ENCODE results near the gene CADM1. TPM values are rescaled to one million over a fixed set of nuclear protein-coding genes. Genes with fewer than 3 reads are reported as not detected.

CADM1 gene
- total RNA-seq, 1 donor from 2014 or later = not detected

DNA sequence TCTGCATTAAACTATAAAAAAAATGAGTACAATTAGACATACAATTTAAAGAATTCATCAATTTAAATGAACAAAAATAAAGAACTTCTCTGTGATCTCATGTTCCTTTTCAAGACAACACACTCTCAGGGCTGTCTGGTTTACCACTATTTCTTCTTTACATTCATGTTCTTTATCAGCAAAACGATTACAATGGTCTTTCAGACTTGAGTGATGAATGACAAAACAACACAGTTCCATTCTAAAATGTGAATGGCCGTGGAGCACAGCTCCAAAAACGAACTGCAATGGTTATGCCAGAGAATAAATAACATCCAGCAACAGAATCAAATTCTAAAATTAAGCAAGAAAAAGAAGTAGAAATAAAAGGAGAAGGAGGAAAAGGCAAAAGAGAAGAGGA is 113.1 kb downstream of the CADM1 start:
- no peaks in the 10 kb centered on the region for H3K4me1 Mint-ChIP-seq (ENCODE audit: low read depth)
- no peaks in the 10 kb centered on the region for H3K36me3 Mint-ChIP-seq (ENCODE audit: low read depth)
- H3K27ac Mint-ChIP-seq = no peak overlapping the region
- intact Hi-C loops (cut with micrococcal nuclease) = no loop called here
- H3K4me3 Mint-ChIP-seq = no peak overlapping the region
- DNase-seq (ENCODE audit: low spot score) = no peak
- peaks cover 4% of the 10 kb centered on the region for H3K27me3 Mint-ChIP-seq (ENCODE audit: insufficient read depth)
- no peaks in the 10 kb centered on the region for H3K9me3 Mint-ChIP-seq

DNA sequence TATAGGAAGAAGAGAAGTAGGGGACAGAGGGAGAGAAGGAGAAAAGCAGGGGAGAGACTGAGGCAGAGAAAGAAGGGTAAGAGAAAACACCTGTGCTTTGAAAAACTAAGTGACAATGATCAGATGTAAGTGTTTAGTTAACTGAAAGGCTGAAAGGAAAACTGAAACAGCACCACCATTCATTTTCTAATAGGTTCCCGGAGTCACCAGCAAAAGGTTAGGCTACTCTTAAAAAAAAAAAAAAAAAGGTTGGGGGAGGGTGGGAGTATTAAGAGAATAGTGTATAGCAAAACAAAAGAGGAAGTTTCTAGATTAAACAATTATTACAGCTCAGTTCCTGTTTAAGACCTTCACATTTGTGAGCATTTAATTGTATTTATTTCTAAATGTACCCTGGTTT is 113.8 kb downstream of the CADM1 start:
- H3K4me1 Mint-ChIP-seq (ENCODE audit: low read depth) = no peaks in the 10 kb centered on the region
- no peak overlapping the region for H3K4me3 Mint-ChIP-seq
- no peak for DNase-seq (ENCODE audit: low spot score)
- H3K27me3 Mint-ChIP-seq (ENCODE audit: insufficient read depth) = peaks cover 4% of the 10 kb centered on the region
- H3K27ac Mint-ChIP-seq = no peak overlapping the region
- intact Hi-C loops (cut with micrococcal nuclease) = no loop called here
- H3K36me3 Mint-ChIP-seq (ENCODE audit: low read depth) = no peaks in the 10 kb centered on the region
- no peaks in the 10 kb centered on the region for H3K9me3 Mint-ChIP-seq

DNA sequence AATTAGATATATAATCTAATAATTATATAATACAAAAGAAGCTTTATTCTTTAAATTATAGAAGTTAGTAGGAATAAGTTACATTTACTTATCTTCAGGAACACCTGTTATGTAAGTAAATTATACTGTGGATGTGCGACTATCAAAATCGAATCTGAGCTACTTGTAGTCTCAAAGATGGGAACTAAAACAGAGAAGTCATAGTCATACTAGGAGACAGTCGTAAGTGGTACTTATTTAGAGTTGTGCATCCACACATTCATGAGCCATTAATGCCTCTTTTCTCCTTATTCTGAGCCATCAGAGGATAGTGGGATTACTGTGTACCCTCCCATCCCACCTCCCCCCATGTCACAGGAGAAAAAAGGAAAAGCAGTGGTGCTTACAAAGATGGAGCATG is 114.4 kb downstream of the CADM1 start:
- Mint-ChIP-seq H3K9me3 (no peaks in the 10 kb centered on the region), H3K4me1 (ENCODE audit: low read depth) (no peaks in the 10 kb centered on the region), H3K36me3 (ENCODE audit: low read depth) (no peaks in the 10 kb centered on the region), H3K27me3 (ENCODE audit: insufficient read depth) (peaks cover 6% of the 10 kb centered on the region), H3K27ac (no peak overlapping the region), H3K4me3 (no peak overlapping the region)
- intact Hi-C loops (cut with micrococcal nuclease) = no loop called here
- no peak for DNase-seq (ENCODE audit: low spot score)

DNA sequence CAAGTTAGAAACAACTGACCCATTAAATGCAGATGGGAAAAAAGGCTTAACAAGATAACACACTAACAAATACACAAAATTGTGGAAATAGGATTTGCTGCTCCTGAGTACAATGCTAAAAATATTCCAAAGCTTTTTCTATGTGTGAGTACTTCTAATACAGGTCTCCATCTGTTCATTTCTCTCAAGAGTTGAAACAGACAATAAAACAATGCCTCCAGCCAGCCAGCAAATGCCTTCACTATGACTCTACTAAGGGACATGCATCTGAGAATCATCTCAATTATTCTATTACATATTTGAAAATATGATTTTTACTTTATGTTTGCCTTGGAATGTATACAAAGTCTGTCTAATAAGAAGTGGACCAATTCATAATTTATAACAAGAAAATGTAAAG is 119.0 kb downstream of the CADM1 start:
- Mint-ChIP-seq H3K27me3 (ENCODE audit: insufficient read depth) (peaks cover 7% of the 10 kb centered on the region), H3K27ac (no peak overlapping the region)

DNA sequence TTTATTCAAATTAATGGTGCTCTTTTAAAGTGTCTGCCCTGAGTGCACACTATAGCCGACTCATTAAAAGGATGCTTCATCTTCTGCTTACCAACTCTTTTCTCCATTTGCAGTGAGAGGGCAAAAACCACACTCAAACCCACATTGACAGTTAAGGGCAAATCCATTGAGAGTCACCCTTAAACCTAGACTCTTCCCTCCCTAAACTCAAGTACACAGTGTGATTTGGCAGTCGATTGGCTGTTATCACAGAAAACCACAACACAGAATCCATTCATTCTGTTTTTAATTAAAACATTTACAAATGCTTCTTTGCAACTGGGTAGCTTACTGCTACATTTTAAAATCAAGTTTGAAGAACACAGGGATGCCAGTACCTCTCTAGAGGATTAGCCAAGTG is 120.0 kb downstream of the CADM1 start:
- intact Hi-C loops (cut with micrococcal nuclease) = no loop called here
- no peaks in the 10 kb centered on the region for H3K9me3 Mint-ChIP-seq
- no peak for DNase-seq (ENCODE audit: low spot score)
- peaks cover 7% of the 10 kb centered on the region for H3K27me3 Mint-ChIP-seq (ENCODE audit: insufficient read depth)
- no peaks in the 10 kb centered on the region for H3K4me1 Mint-ChIP-seq (ENCODE audit: low read depth)
- H3K36me3 Mint-ChIP-seq (ENCODE audit: low read depth) = no peaks in the 10 kb centered on the region
- no peak overlapping the region for H3K27ac Mint-ChIP-seq
- H3K4me3 Mint-ChIP-seq = no peak overlapping the region

More for the DNA sequence above, 119.0 kb downstream of the CADM1 start:
- Mint-ChIP-seq H3K4me3 (no peak overlapping the region), H3K9me3 (no peaks in the 10 kb centered on the region), H3K4me1 (ENCODE audit: low read depth) (no peaks in the 10 kb centered on the region), H3K36me3 (ENCODE audit: low read depth) (no peaks in the 10 kb centered on the region)
- no peak for DNase-seq (ENCODE audit: low spot score)
- intact Hi-C loops (cut with micrococcal nuclease) = no loop called here

DNA sequence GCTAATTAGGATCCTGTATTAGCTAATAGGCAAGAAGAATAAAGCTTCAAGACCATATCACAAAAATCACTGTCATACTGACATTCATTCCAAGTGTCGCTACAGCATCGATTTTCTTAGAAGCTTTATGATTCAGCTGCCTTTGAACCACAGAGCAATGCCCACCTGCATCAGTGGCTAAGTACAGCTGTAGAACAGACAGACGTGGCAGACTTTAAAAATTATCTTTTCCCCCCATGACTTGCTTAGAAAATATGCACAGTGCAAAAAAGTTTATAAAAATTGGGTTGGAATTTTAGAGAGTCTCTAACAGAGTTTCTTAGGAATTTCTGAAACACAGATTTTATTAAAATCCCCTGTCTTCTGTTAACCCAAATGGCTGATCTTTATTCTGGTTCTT is 120.8 kb downstream of the CADM1 start:
- Mint-ChIP-seq H3K4me1 (ENCODE audit: low read depth) (no peaks in the 10 kb centered on the region), H3K4me3 (no peak overlapping the region), H3K36me3 (ENCODE audit: low read depth) (no peaks in the 10 kb centered on the region), H3K9me3 (no peaks in the 10 kb centered on the region), H3K27ac (no peak overlapping the region), H3K27me3 (ENCODE audit: insufficient read depth) (peaks cover 4% of the 10 kb centered on the region)
- no peak for DNase-seq (ENCODE audit: low spot score)
- intact Hi-C loops (cut with micrococcal nuclease) = no loop called here

DNA sequence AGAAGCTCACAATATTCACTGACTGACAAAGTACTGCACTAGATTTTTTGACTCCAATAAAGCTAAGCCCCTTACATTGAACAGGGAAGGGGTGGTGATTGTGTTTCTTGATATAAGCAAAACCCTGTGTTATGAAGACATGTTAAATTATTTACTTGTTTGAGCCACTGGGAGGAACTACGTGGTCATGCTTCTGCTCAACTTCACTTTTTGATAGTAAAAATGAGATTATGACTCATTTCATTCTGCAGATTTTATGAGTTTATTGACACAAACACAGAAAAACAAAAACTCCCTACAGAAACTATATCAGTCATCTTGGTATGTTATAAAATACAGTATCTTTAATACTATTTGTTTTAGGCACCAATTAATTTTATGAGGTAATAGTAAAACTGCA is 124.7 kb downstream of the CADM1 start:
- intact Hi-C loops (cut with micrococcal nuclease) = loop anchor here (1.0 kb wide), 1 partner anchor 157 kb away; no protein-coding TSS in a partner anchor
- no peaks in the 10 kb centered on the region for H3K4me1 Mint-ChIP-seq (ENCODE audit: low read depth)

DNA sequence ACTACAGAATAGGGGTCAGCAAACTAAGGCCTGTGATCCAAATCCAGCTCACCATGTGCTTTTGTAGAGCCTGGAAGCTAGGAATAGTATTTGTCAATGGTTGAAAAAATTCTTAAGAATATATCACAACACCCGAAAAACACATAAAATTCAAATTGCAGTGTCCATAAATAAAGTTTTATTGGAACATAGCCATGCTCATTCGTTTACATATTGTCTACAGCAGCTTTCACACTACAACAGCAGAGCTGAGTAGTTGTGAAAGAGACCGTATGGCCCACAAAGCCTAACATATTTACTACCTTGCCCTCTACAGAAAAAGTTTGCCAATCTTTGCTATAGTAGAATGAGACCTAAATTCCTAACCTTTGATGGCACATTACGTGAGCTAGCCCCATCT is 125.7 kb downstream of the CADM1 start:
- DNase-seq (ENCODE audit: low spot score) = no peak
- H3K4me1 Mint-ChIP-seq (ENCODE audit: low read depth) = no peaks in the 10 kb centered on the region
- peaks cover 4% of the 10 kb centered on the region for H3K27me3 Mint-ChIP-seq (ENCODE audit: insufficient read depth)
- H3K9me3 Mint-ChIP-seq = no peaks in the 10 kb centered on the region
- H3K27ac Mint-ChIP-seq = no peak overlapping the region
- H3K4me3 Mint-ChIP-seq = no peak overlapping the region
- intact Hi-C loops (cut with micrococcal nuclease) = no loop called here
- H3K36me3 Mint-ChIP-seq (ENCODE audit: low read depth) = no peaks in the 10 kb centered on the region

More for the DNA sequence above, 124.7 kb downstream of the CADM1 start:
- Mint-ChIP-seq H3K9me3 (no peaks in the 10 kb centered on the region), H3K4me3 (no peak overlapping the region), H3K27ac (no peak overlapping the region), H3K36me3 (ENCODE audit: low read depth) (no peaks in the 10 kb centered on the region), H3K27me3 (ENCODE audit: insufficient read depth) (peaks cover 4% of the 10 kb centered on the region)
- no peak for DNase-seq (ENCODE audit: low spot score)

DNA sequence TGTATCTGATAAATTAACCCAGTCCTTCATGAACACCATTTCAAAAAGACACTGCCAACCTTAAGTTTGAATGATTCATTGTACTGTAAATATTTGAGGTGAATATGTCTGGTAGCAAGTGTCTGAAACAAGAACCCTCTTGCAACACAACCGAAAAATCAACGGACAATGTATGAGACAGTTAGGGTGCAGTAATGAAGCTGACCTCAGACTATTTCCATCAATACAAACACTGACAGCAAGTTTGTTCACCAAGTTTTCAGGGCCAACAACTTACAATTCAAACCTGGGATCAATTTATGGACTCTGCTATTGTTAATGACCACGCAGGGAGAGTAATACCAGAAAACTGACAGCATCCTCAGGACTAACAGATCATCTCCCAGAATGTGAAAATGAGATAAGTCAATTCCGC is 126.3 kb downstream of the CADM1 start:
- no peak overlapping the region for H3K4me3 Mint-ChIP-seq
- H3K9me3 Mint-ChIP-seq = no peaks in the 10 kb centered on the region
- no peaks in the 10 kb centered on the region for H3K36me3 Mint-ChIP-seq (ENCODE audit: low read depth)
- DNase-seq (ENCODE audit: low spot score) = no peak
- no peaks in the 10 kb centered on the region for H3K4me1 Mint-ChIP-seq (ENCODE audit: low read depth)
- intact Hi-C loops (cut with micrococcal nuclease) = no loop called here
- H3K27ac Mint-ChIP-seq = no peak overlapping the region
- peaks cover 2% of the 10 kb centered on the region for H3K27me3 Mint-ChIP-seq (ENCODE audit: insufficient read depth)

DNA sequence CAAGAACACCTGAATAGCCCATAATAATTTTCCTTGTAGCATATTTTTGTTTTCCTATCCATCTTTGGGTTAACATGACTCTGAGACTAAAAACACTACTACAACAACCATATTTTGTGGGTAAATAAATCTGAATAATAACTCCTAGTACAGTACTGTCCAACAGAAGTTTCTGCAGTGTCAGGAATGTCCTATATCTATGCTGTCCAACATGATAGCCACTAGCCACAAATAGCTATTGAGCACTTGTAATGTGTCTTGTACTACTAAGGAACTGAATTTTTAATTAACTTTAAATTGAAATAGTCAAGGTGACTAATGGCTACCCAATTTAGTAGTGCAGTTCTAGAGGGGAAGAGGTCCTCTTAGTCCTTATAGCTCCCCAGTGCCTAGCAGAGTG is 135.6 kb downstream of the CADM1 start:
- no peaks in the 10 kb centered on the region for H3K36me3 Mint-ChIP-seq (ENCODE audit: low read depth)
- H3K27me3 Mint-ChIP-seq (ENCODE audit: insufficient read depth) = no peaks in the 10 kb centered on the region
- H3K4me3 Mint-ChIP-seq = no peak overlapping the region
- no peak overlapping the region for H3K27ac Mint-ChIP-seq
- DNase-seq (ENCODE audit: low spot score) = no peak
- no peaks in the 10 kb centered on the region for H3K9me3 Mint-ChIP-seq
- intact Hi-C loops (cut with micrococcal nuclease) = no loop called here
- H3K4me1 Mint-ChIP-seq (ENCODE audit: low read depth) = no peaks in the 10 kb centered on the region

DNA sequence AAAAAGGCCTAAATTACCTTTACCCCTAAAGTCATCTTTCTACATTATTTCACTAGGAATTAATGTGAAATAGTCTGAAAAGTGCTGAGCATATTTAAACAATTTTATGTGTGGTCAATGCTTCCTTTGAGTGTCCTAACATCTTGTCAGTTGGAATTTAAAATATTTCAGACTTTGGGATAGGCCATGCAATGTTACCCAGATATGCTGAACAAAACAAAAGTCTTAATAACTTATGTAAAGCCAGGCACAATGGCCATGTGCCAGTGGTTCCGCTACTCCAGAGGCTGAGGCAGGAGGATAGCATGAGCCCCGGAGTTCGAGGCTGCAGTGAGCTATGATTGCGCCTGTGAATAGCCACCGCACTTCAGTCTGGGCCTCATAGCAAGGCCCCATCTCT is 137.4 kb downstream of the CADM1 start:
- DNase-seq (ENCODE audit: low spot score) = no peak
- H3K27me3 Mint-ChIP-seq (ENCODE audit: insufficient read depth) = no peaks in the 10 kb centered on the region
- H3K4me1 Mint-ChIP-seq (ENCODE audit: low read depth) = no peaks in the 10 kb centered on the region
- intact Hi-C loops (cut with micrococcal nuclease) = no loop called here
- no peaks in the 10 kb centered on the region for H3K36me3 Mint-ChIP-seq (ENCODE audit: low read depth)
- H3K9me3 Mint-ChIP-seq = no peaks in the 10 kb centered on the region
- no peak overlapping the region for H3K4me3 Mint-ChIP-seq
- H3K27ac Mint-ChIP-seq = no peak overlapping the region

DNA sequence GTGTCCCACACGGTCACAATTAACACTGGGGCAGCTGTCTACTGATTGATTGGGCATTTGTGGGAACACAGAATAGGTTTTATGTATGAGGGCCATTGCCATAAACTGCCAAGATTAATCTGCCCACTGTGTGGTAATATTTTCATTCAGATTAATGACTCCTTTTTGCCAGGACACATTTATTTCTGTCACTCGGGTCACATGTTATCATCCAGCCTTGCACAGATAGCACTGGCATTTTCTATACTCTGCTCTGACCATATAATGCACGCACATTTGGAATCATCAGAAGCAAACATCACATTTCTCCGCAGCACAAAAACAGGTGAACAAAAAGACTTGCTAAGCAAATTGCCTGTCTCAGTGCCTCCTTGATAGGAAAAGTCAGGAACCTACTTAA is 138.3 kb downstream of the CADM1 start:
- no peaks in the 10 kb centered on the region for H3K27me3 Mint-ChIP-seq (ENCODE audit: insufficient read depth)
- no peak for DNase-seq (ENCODE audit: low spot score)
- H3K4me3 Mint-ChIP-seq = no peak overlapping the region
- no peak overlapping the region for H3K27ac Mint-ChIP-seq
- no peaks in the 10 kb centered on the region for H3K36me3 Mint-ChIP-seq (ENCODE audit: low read depth)
- no peaks in the 10 kb centered on the region for H3K9me3 Mint-ChIP-seq
- intact Hi-C loops (cut with micrococcal nuclease) = no loop called here
- no peaks in the 10 kb centered on the region for H3K4me1 Mint-ChIP-seq (ENCODE audit: low read depth)

DNA sequence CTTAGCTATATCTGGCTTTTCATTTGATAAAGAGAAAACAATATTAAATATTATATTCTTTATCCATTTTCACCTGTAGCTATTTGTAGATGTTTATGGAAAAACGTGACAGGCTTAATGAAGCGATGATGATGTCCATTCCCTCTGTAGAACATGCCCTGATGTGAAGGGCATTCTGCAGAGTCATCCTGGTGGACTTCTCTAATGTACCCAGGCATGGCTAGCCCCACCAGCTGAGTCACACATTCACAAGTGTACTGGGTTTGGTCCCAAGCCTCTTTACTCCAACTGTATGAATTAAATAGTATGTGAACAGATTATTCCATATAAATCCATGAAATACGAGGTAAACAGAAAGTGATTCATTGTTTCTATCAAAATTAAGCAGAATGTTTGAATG is 139.3 kb downstream of the CADM1 start:
- Mint-ChIP-seq H3K9me3 (no peaks in the 10 kb centered on the region), H3K4me3 (no peak overlapping the region), H3K27ac (no peak overlapping the region), H3K4me1 (ENCODE audit: low read depth) (no peaks in the 10 kb centered on the region), H3K27me3 (ENCODE audit: insufficient read depth) (no peaks in the 10 kb centered on the region), H3K36me3 (ENCODE audit: low read depth) (no peaks in the 10 kb centered on the region)
- no peak for DNase-seq (ENCODE audit: low spot score)
- intact Hi-C loops (cut with micrococcal nuclease) = no loop called here

DNA sequence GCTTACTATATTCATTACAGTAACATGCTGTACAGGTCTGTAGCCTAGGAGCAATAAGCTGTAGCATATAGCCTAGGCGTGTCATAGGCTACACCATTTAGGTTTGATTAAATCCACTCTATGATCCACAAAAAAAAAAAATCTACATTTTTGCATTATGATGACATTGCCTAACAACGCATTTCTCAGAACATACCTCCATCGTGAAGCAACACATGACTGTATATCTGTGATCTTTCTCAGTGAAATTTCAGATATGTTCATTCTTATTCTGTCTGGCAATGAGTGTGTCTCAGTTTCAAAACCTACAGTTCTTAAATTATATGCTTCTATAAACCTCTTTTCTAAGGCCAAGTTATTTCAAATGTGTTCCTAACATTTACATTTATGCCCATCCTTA is 140.3 kb downstream of the CADM1 start:
- intact Hi-C loops (cut with micrococcal nuclease) = no loop called here
- no peak overlapping the region for H3K27ac Mint-ChIP-seq
- H3K4me1 Mint-ChIP-seq (ENCODE audit: low read depth) = no peaks in the 10 kb centered on the region
- no peaks in the 10 kb centered on the region for H3K9me3 Mint-ChIP-seq
- no peak overlapping the region for H3K4me3 Mint-ChIP-seq
- H3K36me3 Mint-ChIP-seq (ENCODE audit: low read depth) = no peaks in the 10 kb centered on the region
- DNase-seq (ENCODE audit: low spot score) = no peak
- H3K27me3 Mint-ChIP-seq (ENCODE audit: insufficient read depth) = no peaks in the 10 kb centered on the region
